GM12878 (cell line): Measurements from ENCODE around the gene OCA2. TPM values are rescaled to one million over a fixed set of nuclear protein-coding genes. Genes with fewer than 3 reads are reported as not detected.

Source experiments
- ATAC-seq: fragments of 200-7000 bp; cut with Tn5 transposase; 3 replicates; pipeline ENCODE4 v1.9.1; 2020; ENCODE audit warnings: mild to moderate bottlenecking, moderate library complexity
- BruUV-seq: library from RNA; stranded (reverse); fragments of 400-500 nt; replicated peaks from 2 replicates; lab custom pipeline; 2021; lab: Mats Ljungman, UMichigan
- CTCF ChIA-PET: fragments of 300-600 bp; sonication (Branson Sonifier 250); formaldehyde crosslinking; extraction: SDS; loops from one replicate; lab custom pipeline; 2021; ENCODE audit warnings: inconsistent platforms; lab: Yijun Ruan, JAX
- POLR2A ChIA-PET: fragments of 350-600 bp; formaldehyde crosslinking; extraction: SDS; loops from one replicate; lab custom pipeline; 2021; ENCODE audit warnings: inconsistent platforms; lab: Charles Lee
- RAD21 ChIA-PET: fragments of 300-600 bp; sonication (Branson Sonifier 250); formaldehyde crosslinking; loops from one replicate; lab custom pipeline; 2023; ENCODE audit warnings: antibody characterized with exemption; ENCODE audit not compliant: unreplicated experiment; lab: Charles Lee
- SMC1A ChIA-PET: fragments of 300-600 bp; sonication (Branson Sonifier 250); formaldehyde crosslinking; loops from one replicate; lab custom pipeline; 2023; ENCODE audit not compliant: unreplicated experiment, uncharacterized antibody; lab: Charles Lee
- DNase-seq: peaks from one replicate; pipeline ENCODE4 v3.0.0-alpha.2; 2011; ENCODE audit warnings: low read depth, low spot score
- FAIRE-seq: peaks from 3 replicates; lab custom pipeline; 2011; peaks lifted over from hg19 to GRCh38; lab: Jason Lieb, UNC
- H2AFZ ChIP-seq: 2 replicates; pipeline ENCODE4 v1.6.0; 2011; ENCODE audit warnings: low read depth, low read length, control low read depth; ENCODE audit not compliant: control insufficient read depth
- H3K27ac ChIP-seq: 2 replicates; pipeline ENCODE4 v1.5.1; 2011; ENCODE audit warnings: control low read depth; ENCODE audit not compliant: control insufficient read depth, insufficient read depth
- H3K27me3 ChIP-seq, 2 experiments: replicated peaks in 1 of 2; 2 replicates each; pipeline versions ENCODE4 v1.6.0 to v1.6.1; 2011; ENCODE audit warnings: low read length in 1 of 2; ENCODE audit not compliant: control insufficient read depth in 2 of 2, insufficient read depth in 2 of 2
- H3K36me3 ChIP-seq, 2 experiments: 2 replicates each; pipeline ENCODE4 v1.5.1; 2011; ENCODE audit warnings: low read length in 1 of 2; ENCODE audit not compliant: control insufficient read depth in 2 of 2, insufficient read depth in 2 of 2
- H3K4me1 ChIP-seq: 2 replicates; pipeline ENCODE4 v1.6.1; 2011; ENCODE audit warnings: mild to moderate bottlenecking, low read length, moderate library complexity, mixed read lengths; ENCODE audit not compliant: control insufficient read depth, insufficient read depth
- H3K4me2 ChIP-seq: 2 replicates; pipeline ENCODE4 v1.6.0; 2011; ENCODE audit warnings: control low read depth; ENCODE audit not compliant: control insufficient read depth, insufficient read depth
- H3K4me3 ChIP-seq: fragments of 200-600 bp; sonication (generic); 2 replicates; pipeline ENCODE4 v1.5.1; 2016
- H3K79me2 ChIP-seq: 2 replicates; pipeline ENCODE4 v1.6.0; 2011; ENCODE audit warnings: low read length; ENCODE audit not compliant: control insufficient read depth, insufficient read depth
- H3K9ac ChIP-seq: 2 replicates; pipeline ENCODE4 v1.8.0; 2011; ENCODE audit warnings: low read length, control low read depth, mixed read lengths; ENCODE audit not compliant: control insufficient read depth, insufficient read depth
- H3K9me3 ChIP-seq: replicated peaks from 3 replicates; pipeline ENCODE4 v1.5.1; 2011; ENCODE audit warnings: mild to moderate bottlenecking, low read length; ENCODE audit not compliant: control insufficient read depth, insufficient read depth
- H4K20me1 ChIP-seq: 2 replicates; pipeline ENCODE4 v1.6.0; 2011; ENCODE audit not compliant: control insufficient read depth, insufficient read depth
- BCL3 ChIP-seq: IDR thresholded peaks from 2 replicates; pipeline ENCODE4 v1.6.1; 2011; ENCODE audit warnings: borderline replicate concordance, low read depth, mild to moderate bottlenecking, moderate library complexity, low read length; ENCODE audit not compliant: insufficient read depth, poor library complexity, severe bottlenecking
- CEBPZ ChIP-seq: fragments of 150-350 bp; IDR thresholded peaks from 2 replicates; pipeline ENCODE4 v1.6.1; 2016; ENCODE audit warnings: low read depth, low read length
- KAT2A ChIP-seq: conservative IDR thresholded peaks from 2 replicates; pipeline ENCODE4 v1.6.1; 2011; ENCODE audit warnings: low read depth, low read length; ENCODE audit not compliant: control insufficient read depth
- MLLT1 ChIP-seq: fragments of 450-650 bp; IDR thresholded peaks from 2 replicates; pipeline ENCODE4 v1.6.1; 2016; ENCODE audit warnings: mild to moderate bottlenecking
- PAX5 ChIP-seq: IDR thresholded peaks from 2 replicates; pipeline ENCODE4 v1.6.1; 2011; ENCODE audit warnings: low read depth, low read length, borderline replicate concordance
- SIX5 ChIP-seq: IDR thresholded peaks from 2 replicates; pipeline ENCODE4 v1.6.1; 2011; ENCODE audit warnings: mild to moderate bottlenecking, low read depth, low read length, moderate library complexity; ENCODE audit not compliant: severe bottlenecking
- STAT1 ChIP-seq: fragments of 450-650 bp; conservative IDR thresholded peaks from 2 replicates; pipeline ENCODE4 v1.6.1; 2014; ENCODE audit warnings: antibody characterized with exemption, mild to moderate bottlenecking
- USF1 ChIP-seq: IDR thresholded peaks from 2 replicates; pipeline ENCODE4 v1.6.1; 2011; ENCODE audit warnings: borderline replicate concordance, low read depth, mild to moderate bottlenecking, moderate library complexity, mixed read lengths, low read length; ENCODE audit not compliant: insufficient read depth; ENCODE audit errors: extremely low read length
- WGBS: methylation state at CpG from one replicate; pipeline ENCODE4 v1.1.6; 2016; ENCODE audit warnings: low lambda C conversion rate; ENCODE audit not compliant: insufficient replicate concordance, insufficient coverage; ENCODE audit errors: missing lambda C conversion rate; 5-methylcytosine and 5-hydroxymethylcytosine counted together
- in situ Hi-C: fragments of 300-500 bp; cut with MboI; formaldehyde crosslinking; loops from 9 replicates; pipeline ENCODE4 v1.14.3; 2018; ENCODE audit warnings: mixed read lengths
- intact Hi-C: fragments of 100-400 bp; cut with micrococcal nuclease; formaldehyde crosslinking; loops from one replicate; pipeline ENCODE4 v1.14.2; 2022; ENCODE audit not compliant: unreplicated experiment
- polyA plus RNA-seq, 11 experiments: library from polyadenylated mRNA; depleted of rRNA in 4 of 11; unstranded in 6 of 11; stranded (reverse) in 5 of 11; fragments of >200 nt; fragmentation: Nextera tagmentation in 4 of 11; fragmentation: Illumina TruSeq in 1 of 11; extraction: Ambion mirVana in 4 of 11; extraction: Trizol in 1 of 11; gene quantifications; 1 replicate in 1 of 11; 2 replicates in 10 of 11; pipeline versions ENCODE4 v1.2.1 to v1.2.3, GENCODE V29; 2011 to 2016; ENCODE audit warnings: inconsistent platforms in 2 of 11, missing spikeins in 2 of 11, low read depth in 1 of 11
- total RNA-seq, 4 experiments: library from RNA; depleted of rRNA in 3 of 4; stranded (reverse); fragments of >200 nt in 3 of 4; fragmentation: Illumina TruSeq in 1 of 4; extraction: Trizol in 1 of 4; gene quantifications; 2 replicates each; pipeline versions ENCODE4 v1.2.1 to v1.2.3, GENCODE V29; 2013 to 2021

OCA2 gene
- total and polyA plus RNA-seq, 10 of the 15 experiments (the other 5 are each of a cell fraction or from before 2014, with no cell fraction given): 0.04 to 1.8 TPM; not detected in 8

- H3K27ac ChIP-seq: no peak overlapping the region
- 45% methylated on average over 5 of the region's 5 CpGs for WGBS
- H3K27me3 ChIP-seq: no peaks in the 10 kb centered on the region
- no peak overlapping the region for H3K9ac ChIP-seq
- RAD21 ChIA-PET: no interaction called here
- no TSS peak for BruUV-seq
- CTCF ChIA-PET: no interaction called here
- no peak overlapping the region for H3K4me3 ChIP-seq
- POLR2A ChIA-PET: no interaction called here
- SMC1A ChIA-PET: no interaction called here
- DNase-seq (no peak), ATAC-seq (no peak), FAIRE-seq (no peak)
- no peak overlapping the region for H2AFZ ChIP-seq
- no peak for TF ChIP-seq SIX5
- no peak for TF ChIP-seq CEBPZ
- TF ChIP-seq USF1: no peak
- TF ChIP-seq BCL3: no peak
- no peak for TF ChIP-seq MLLT1
- TF ChIP-seq KAT2A: no peak
- no peak for TF ChIP-seq PAX5
- no peak for TF ChIP-seq STAT1
- no peaks in the 10 kb centered on the region; a peak in 1 of 4 replicates for H3K36me3 ChIP-seq
- H4K20me1 ChIP-seq: no peaks in the 10 kb centered on the region
- in situ Hi-C loops: no loop called here
- no peak overlapping the region for H3K4me2 ChIP-seq
- H3K79me2 ChIP-seq: no peaks in the 10 kb centered on the region
- no peaks in the 10 kb centered on the region for H3K4me1 ChIP-seq
- no peaks in the 10 kb centered on the region; the same call in 2 of the 3 replicates for H3K9me3 ChIP-seq
- intact Hi-C loops: no loop called here
Observed at GRCh38 chr15:27798807-27799206, 300.3 kb downstream of the OCA2 start.
